ENCODE results near the gene METTL15. TPM values are rescaled to one million over a fixed set of nuclear protein-coding genes. Genes with fewer than 3 reads are reported as not detected.

METTL15 gene
- total and polyA plus RNA-seq, 11 donors, result 5.2 to 14.4 (median 9.9) TPM

DNA sequence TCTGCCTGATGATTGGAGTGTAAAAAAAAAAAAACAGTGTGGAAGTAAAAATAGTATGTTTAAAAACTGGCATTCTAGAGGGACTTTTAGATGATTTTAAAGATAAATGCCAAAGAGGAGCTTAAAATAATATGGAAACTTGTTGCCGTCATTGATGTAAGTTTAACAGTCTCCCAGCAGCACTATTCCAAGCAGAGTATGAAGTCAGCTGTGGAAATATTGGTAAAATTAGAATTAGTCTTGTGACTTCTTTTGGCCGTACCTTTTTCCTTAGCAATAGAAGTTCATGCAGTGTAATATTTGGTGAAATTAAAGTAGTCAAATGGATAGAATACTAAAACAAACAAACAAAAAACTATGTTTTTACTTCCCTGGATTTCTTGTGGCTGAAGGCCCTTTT lies 134.9 kb downstream of the METTL15 start:
- ATAC-seq (peak in 3 of 4 donors; percentile 24 to 79 (median 74)), DNase-seq (no peak)
- intact Hi-C loops (cut with DNase I), result no loop called here
- Histone ChIP-seq H3K27ac (no peak overlapping the region), H3K27me3 (no peaks in the 10 kb centered on the region), H3K4me3 (no peak overlapping the region), H3K4me1 (peaks cover 0 to 12% (median 0%) of the 10 kb centered on the region in 12 donors), H3K9me3 (no peaks in the 10 kb centered on the region), H3K36me3 (no peaks in the 10 kb centered on the region)
- WGBS, 4 donors, result 38 to 52% (median 49%) methylated on average over 2 of the region's 2 CpGs
- TF ChIP-seq POLR2A (IDR thresholded peaks at IDR 0.05), result no peak

DNA sequence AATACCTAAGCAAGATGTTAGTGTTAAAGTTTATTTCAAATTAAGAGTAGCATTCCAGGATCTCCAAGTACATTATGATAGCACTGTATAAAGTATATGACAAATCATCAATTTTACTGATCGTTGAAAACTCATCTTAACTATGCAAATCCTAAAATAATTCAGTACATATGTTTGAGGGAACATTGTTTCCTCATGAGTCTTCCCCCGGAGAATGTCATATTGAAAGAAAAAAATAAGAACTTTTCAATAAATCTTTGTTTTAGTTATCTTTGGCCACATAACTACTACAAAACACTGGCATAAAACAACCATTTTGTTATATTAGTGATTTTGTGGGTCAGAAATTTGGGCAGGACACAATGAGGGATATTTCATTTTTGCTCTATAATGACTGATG lies 135.4 kb downstream of the METTL15 start:
- H3K9me3 ChIP-seq, result no peaks in the 10 kb centered on the region
- DNase-seq (no peak), ATAC-seq (no peak)
- peaks cover 0 to 12% (median 0%) of the 10 kb centered on the region in 12 donors for H3K4me1 ChIP-seq
- no peak overlapping the region for H3K27ac ChIP-seq
- TF ChIP-seq, protein P1, sequence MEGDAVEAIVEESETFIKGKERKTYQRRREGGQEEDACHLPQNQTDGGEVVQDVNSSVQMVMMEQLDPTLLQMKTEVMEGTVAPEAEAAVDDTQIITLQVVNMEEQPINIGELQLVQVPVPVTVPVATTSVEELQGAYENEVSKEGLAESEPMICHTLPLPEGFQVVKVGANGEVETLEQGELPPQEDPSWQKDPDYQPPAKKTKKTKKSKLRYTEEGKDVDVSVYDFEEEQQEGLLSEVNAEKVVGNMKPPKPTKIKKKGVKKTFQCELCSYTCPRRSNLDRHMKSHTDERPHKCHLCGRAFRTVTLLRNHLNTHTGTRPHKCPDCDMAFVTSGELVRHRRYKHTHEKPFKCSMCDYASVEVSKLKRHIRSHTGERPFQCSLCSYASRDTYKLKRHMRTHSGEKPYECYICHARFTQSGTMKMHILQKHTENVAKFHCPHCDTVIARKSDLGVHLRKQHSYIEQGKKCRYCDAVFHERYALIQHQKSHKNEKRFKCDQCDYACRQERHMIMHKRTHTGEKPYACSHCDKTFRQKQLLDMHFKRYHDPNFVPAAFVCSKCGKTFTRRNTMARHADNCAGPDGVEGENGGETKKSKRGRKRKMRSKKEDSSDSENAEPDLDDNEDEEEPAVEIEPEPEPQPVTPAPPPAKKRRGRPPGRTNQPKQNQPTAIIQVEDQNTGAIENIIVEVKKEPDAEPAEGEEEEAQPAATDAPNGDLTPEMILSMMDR (IDR thresholded peaks at IDR 0.05), result no peak
- no peak for TF ChIP-seq POLR2A (IDR thresholded peaks at IDR 0.05)
- H3K36me3 ChIP-seq, result no peaks in the 10 kb centered on the region
- no peaks in the 10 kb centered on the region for H3K27me3 ChIP-seq
- no peak overlapping the region for H3K4me3 ChIP-seq
- WGBS, 4 donors, result 69 to 79% (median 70%) methylated on average over 2 of the region's 2 CpGs
- intact Hi-C loops (cut with DNase I), result no loop called here

DNA sequence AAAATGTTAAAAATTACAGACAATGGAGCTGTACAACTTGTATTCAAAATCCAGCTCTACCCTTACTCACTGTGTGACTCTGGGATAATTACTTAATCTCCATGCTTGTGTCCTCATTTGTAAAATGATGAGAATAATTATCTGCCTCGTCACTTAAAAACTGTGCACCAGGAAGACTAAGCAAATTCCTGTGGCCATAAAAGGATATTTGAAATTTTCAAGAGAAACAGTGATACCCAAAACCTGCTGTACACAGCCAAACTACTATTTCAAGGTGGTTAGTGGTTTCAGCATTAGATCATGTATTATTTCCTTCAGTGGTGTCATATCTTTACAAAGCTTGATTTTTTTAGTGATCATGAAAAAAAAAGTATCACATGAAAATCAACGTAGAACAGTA lies 136.9 kb downstream of the METTL15 start:
- intact Hi-C loops (cut with DNase I), result no loop called here
- Histone ChIP-seq H3K4me1 (peaks cover 0 to 12% (median 0%) of the 10 kb centered on the region in 12 donors), H3K36me3 (no peaks in the 10 kb centered on the region), H3K27ac (no peak overlapping the region), H3K27me3 (no peaks in the 10 kb centered on the region), H3K9me3 (no peaks in the 10 kb centered on the region), H3K4me3 (no peak overlapping the region)
- DNase-seq, result no peak
- no peak for ATAC-seq
- WGBS, 4 donors, result 95 to 96% (median 95%) methylated on average over 2 of the region's 2 CpGs
- TF ChIP-seq POLR2A (IDR thresholded peaks at IDR 0.05), result no peak
- TF ChIP-seq, protein P1 (IDR thresholded peaks at IDR 0.05), result no peak

DNA sequence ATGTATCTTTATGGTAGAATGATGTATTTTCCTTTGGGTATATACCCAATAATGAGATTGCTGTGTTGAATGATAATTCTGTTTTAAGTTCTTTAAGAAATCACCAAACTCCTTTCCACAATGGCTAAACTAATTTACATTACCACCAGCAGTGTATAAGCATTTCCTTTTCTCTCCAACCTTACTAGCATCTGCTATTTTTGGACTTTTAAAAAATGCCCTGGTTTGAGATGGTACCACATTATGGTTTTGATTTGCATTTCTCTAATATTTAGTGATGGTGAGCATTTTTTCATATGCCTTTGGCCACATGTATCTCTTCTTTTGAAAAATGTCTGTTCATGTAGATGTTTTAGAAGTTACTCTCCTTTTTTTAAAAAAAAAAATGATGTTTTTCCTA lies 142.0 kb downstream of the METTL15 start:
- H3K36me3 ChIP-seq, result no peaks in the 10 kb centered on the region
- H3K27me3 ChIP-seq, result no peaks in the 10 kb centered on the region
- H3K9me3 ChIP-seq, result peaks cover 0 to 21% (median 0%) of the 10 kb centered on the region in 12 donors
- TF ChIP-seq POLR2A (IDR thresholded peaks at IDR 0.05), result no peak
- TF ChIP-seq, protein P1 (IDR thresholded peaks at IDR 0.05), result no peak
- ATAC-seq (no peak), DNase-seq (no peak)
- H3K27ac ChIP-seq, result no peak overlapping the region
- intact Hi-C loops (cut with DNase I), result no loop called here
- H3K4me1 ChIP-seq, result no peaks in the 10 kb centered on the region
- no peak overlapping the region for H3K4me3 ChIP-seq

DNA sequence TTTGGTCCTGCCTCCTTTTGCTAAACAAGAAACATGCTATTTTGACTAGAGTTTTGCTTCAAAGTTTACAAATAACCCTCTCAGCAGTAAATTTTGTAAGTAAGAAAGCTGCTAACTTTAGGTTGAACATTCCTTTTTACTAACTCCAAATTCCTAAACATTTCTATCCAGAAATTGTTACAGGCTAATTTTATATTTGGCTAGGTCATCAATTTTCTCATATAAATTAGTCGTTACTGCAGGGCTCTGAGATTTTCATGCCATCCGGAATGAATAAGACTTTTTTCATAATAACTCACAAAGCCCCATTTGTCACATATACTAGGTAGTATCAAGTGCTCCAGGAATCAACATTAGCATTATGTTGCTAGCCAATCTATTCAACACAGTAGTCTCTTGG lies 143.1 kb downstream of the METTL15 start:
- no peaks in the 10 kb centered on the region for H3K36me3 ChIP-seq
- H3K27me3 ChIP-seq, result no peaks in the 10 kb centered on the region
- H3K4me3 ChIP-seq, result no peak overlapping the region
- H3K4me1 ChIP-seq, result no peaks in the 10 kb centered on the region
- WGBS, 4 donors, result 89 to 97% (median 93%) methylated on average over 2 of the region's 2 CpGs
- ATAC-seq, result no peak
- H3K27ac ChIP-seq, result no peak overlapping the region
- peaks cover 0 to 31% (median 2%) of the 10 kb centered on the region in 12 donors for H3K9me3 ChIP-seq
- intact Hi-C loops (cut with DNase I), result no loop called here
- DNase-seq, result no peak
- no peak for TF ChIP-seq POLR2A (IDR thresholded peaks at IDR 0.05)
- TF ChIP-seq, protein P1 (IDR thresholded peaks at IDR 0.05), result no peak

Data from heart left ventricle (tissue), 16 donors.